ENCODE results near the gene ACAD11. TPM values are rescaled to one million over a fixed set of nuclear protein-coding genes. Genes with fewer than 3 reads are reported as not detected.
A peak's percentile ranks its signal among the peaks of the same experiment; 100 is the strongest.

ACAD11 gene
- 16.5 and 25.0 TPM in 2 replicates for total RNA-seq (2014; rRNA removed; shearing (Covaris generic); ENCODE audit: low replicate concordance)

GRCh38 chr3:132659365-132660051 lies at the start of gene ACAD11:
Gene ACAD11 (minus strand): TSS chr3:132659809. CDS start chr3:132659751, 58 bp downstream.
- H4K20me1 ChIP-seq (ENCODE audit: insufficient read depth, low read depth, low read length): no peaks in the 10 kb centered on the region
- peak within 1 kb of the TSS; percentile 87 for H3K4me3 ChIP-seq (ENCODE audit: low read length)
- no peaks in the 10 kb centered on the region for H3K27me3 ChIP-seq (ENCODE audit: low read length)
- H2AFZ ChIP-seq (ENCODE audit: low read length): peak within 1 kb of the TSS; percentile 72
- H3K36me3 ChIP-seq (ENCODE audit: insufficient read depth, low read length): peaks cover 9% of the 10 kb centered on the region; the same call in 1 of the 2 replicates
- H3K9me3 ChIP-seq (ENCODE audit: low read length): no peaks in the 10 kb centered on the region
- peaks cover 40% of the 10 kb centered on the region for H3K4me1 ChIP-seq (ENCODE audit: low read length)
- peaks cover 56% of the 10 kb centered on the region for H3K79me2 ChIP-seq (ENCODE audit: low read length)
- no peaks in the 10 kb centered on the region for H3K9me2 ChIP-seq (replicated peaks; ENCODE audit: insufficient read depth, low read length)
- H3K4me2 ChIP-seq (ENCODE audit: low read depth, low read length, poor library complexity, severe bottlenecking): peak within 1 kb of the TSS; percentile 82
- DNase-seq: peak; percentile 77
- peak within 1 kb of the TSS; percentile 33 for H3K27ac ChIP-seq (ENCODE audit: low read length)
- H3K9ac ChIP-seq (ENCODE audit: low read length): peak within 1 kb of the TSS; percentile 93

GRCh38 chr3:132703733-132704132 lies 44.1 kb upstream of the ACAD11 start:
- Histone ChIP-seq H3K4me3 (ENCODE audit: low read length) (no peak overlapping the region), H3K9me2 (replicated peaks; ENCODE audit: insufficient read depth, low read length) (no peaks in the 10 kb centered on the region), H3K4me1 (ENCODE audit: low read length) (no peaks in the 10 kb centered on the region), H3K4me2 (ENCODE audit: low read depth, low read length, poor library complexity, severe bottlenecking) (no peak overlapping the region), H3K27me3 (ENCODE audit: low read length) (no peaks in the 10 kb centered on the region), H2AFZ (ENCODE audit: low read length) (no peak overlapping the region), H3K9me3 (ENCODE audit: low read length) (no peaks in the 10 kb centered on the region), H3K27ac (ENCODE audit: low read length) (no peak overlapping the region), H3K36me3 (ENCODE audit: insufficient read depth, low read length) (peaks cover 42% of the 10 kb centered on the region; the same call in 1 of the 2 replicates), H3K9ac (ENCODE audit: low read length) (no peak overlapping the region), H3K79me2 (ENCODE audit: low read length) (no peaks in the 10 kb centered on the region; the same call in 1 of the 2 replicates), H4K20me1 (ENCODE audit: insufficient read depth, low read depth, low read length) (no peaks in the 10 kb centered on the region)
- DNase-seq: no peak

- no peaks in the 10 kb centered on the region for H3K9me2 ChIP-seq (replicated peaks; ENCODE audit: insufficient read depth, low read length)
- H3K9me3 ChIP-seq (ENCODE audit: low read length): no peaks in the 10 kb centered on the region
- no peaks in the 10 kb centered on the region for H4K20me1 ChIP-seq (ENCODE audit: insufficient read depth, low read depth, low read length)
- H3K79me2 ChIP-seq (ENCODE audit: low read length): no peaks in the 10 kb centered on the region; the same call in 1 of the 2 replicates
- H3K9ac ChIP-seq (ENCODE audit: low read length): no peak overlapping the region
- H3K27ac ChIP-seq (ENCODE audit: low read length): no peak overlapping the region
- H3K27me3 ChIP-seq (ENCODE audit: low read length): no peaks in the 10 kb centered on the region
- H2AFZ ChIP-seq (ENCODE audit: low read length): no peak overlapping the region
- no peaks in the 10 kb centered on the region for H3K4me1 ChIP-seq (ENCODE audit: low read length)
- H3K4me2 ChIP-seq (ENCODE audit: low read depth, low read length, poor library complexity, severe bottlenecking): no peak overlapping the region
- no peak for DNase-seq
- H3K36me3 ChIP-seq (ENCODE audit: insufficient read depth, low read length): peaks cover 41% of the 10 kb centered on the region; the same call in 1 of the 2 replicates
- H3K4me3 ChIP-seq (ENCODE audit: low read length): no peak overlapping the region
Observed at GRCh38 chr3:132695422-132695821, 35.8 kb upstream of the ACAD11 start.

- no peak overlapping the region for H3K9ac ChIP-seq (ENCODE audit: low read length)
- no peak overlapping the region for H3K4me3 ChIP-seq (ENCODE audit: low read length)
- no peak overlapping the region for H3K27ac ChIP-seq (ENCODE audit: low read length)
- no peaks in the 10 kb centered on the region for H3K4me1 ChIP-seq (ENCODE audit: low read length)
- no peaks in the 10 kb centered on the region for H4K20me1 ChIP-seq (ENCODE audit: insufficient read depth, low read depth, low read length)
- H2AFZ ChIP-seq (ENCODE audit: low read length): no peak overlapping the region
- H3K36me3 ChIP-seq (ENCODE audit: insufficient read depth, low read length): peaks cover 42% of the 10 kb centered on the region; the same call in 1 of the 2 replicates
- no peaks in the 10 kb centered on the region for H3K9me3 ChIP-seq (ENCODE audit: low read length)
- no peaks in the 10 kb centered on the region for H3K9me2 ChIP-seq (replicated peaks; ENCODE audit: insufficient read depth, low read length)
- no peak for DNase-seq
- H3K27me3 ChIP-seq (ENCODE audit: low read length): no peaks in the 10 kb centered on the region
- no peak overlapping the region for H3K4me2 ChIP-seq (ENCODE audit: low read depth, low read length, poor library complexity, severe bottlenecking)
- no peaks in the 10 kb centered on the region; the same call in 1 of the 2 replicates for H3K79me2 ChIP-seq (ENCODE audit: low read length)
Observed at GRCh38 chr3:132694991-132695390, 35.4 kb upstream of the ACAD11 start.

GRCh38 chr3:132690040-132690439 lies 30.4 kb upstream of the ACAD11 start:
- Histone ChIP-seq H2AFZ (ENCODE audit: low read length) (no peak overlapping the region), H4K20me1 (ENCODE audit: insufficient read depth, low read depth, low read length) (no peaks in the 10 kb centered on the region), H3K9me2 (replicated peaks; ENCODE audit: insufficient read depth, low read length) (no peaks in the 10 kb centered on the region), H3K4me3 (ENCODE audit: low read length) (no peak overlapping the region), H3K79me2 (ENCODE audit: low read length) (no peaks in the 10 kb centered on the region), H3K4me1 (ENCODE audit: low read length) (no peaks in the 10 kb centered on the region), H3K4me2 (ENCODE audit: low read depth, low read length, poor library complexity, severe bottlenecking) (no peak overlapping the region), H3K9me3 (ENCODE audit: low read length) (no peaks in the 10 kb centered on the region), H3K36me3 (ENCODE audit: insufficient read depth, low read length) (peaks cover 47% of the 10 kb centered on the region), H3K27me3 (ENCODE audit: low read length) (no peaks in the 10 kb centered on the region), H3K9ac (ENCODE audit: low read length) (no peak overlapping the region), H3K27ac (ENCODE audit: low read length) (no peak overlapping the region)
- no peak for DNase-seq

- Histone ChIP-seq H3K36me3 (ENCODE audit: insufficient read depth, low read length) (peaks cover 34% of the 10 kb centered on the region), H2AFZ (ENCODE audit: low read length) (no peak overlapping the region), H3K4me2 (ENCODE audit: low read depth, low read length, poor library complexity, severe bottlenecking) (no peak overlapping the region), H3K9me2 (replicated peaks; ENCODE audit: insufficient read depth, low read length) (no peaks in the 10 kb centered on the region), H3K9ac (ENCODE audit: low read length) (no peak overlapping the region), H3K4me3 (ENCODE audit: low read length) (no peak overlapping the region), H3K4me1 (ENCODE audit: low read length) (no peaks in the 10 kb centered on the region), H3K27ac (ENCODE audit: low read length) (no peak overlapping the region), H3K9me3 (ENCODE audit: low read length) (no peaks in the 10 kb centered on the region), H4K20me1 (ENCODE audit: insufficient read depth, low read depth, low read length) (no peaks in the 10 kb centered on the region), H3K27me3 (ENCODE audit: low read length) (no peaks in the 10 kb centered on the region), H3K79me2 (ENCODE audit: low read length) (0 out of 2 replicates have a peak, but pooled peaks cover 3% of the 10 kb centered on the region)
- DNase-seq: no peak
Observed at GRCh38 chr3:132682201-132682600, 22.6 kb upstream of the ACAD11 start.

GRCh38 chr3:132681421-132681820 lies 21.8 kb upstream of the ACAD11 start:
- no peaks in the 10 kb centered on the region for H4K20me1 ChIP-seq (ENCODE audit: insufficient read depth, low read depth, low read length)
- peaks cover 37% of the 10 kb centered on the region for H3K36me3 ChIP-seq (ENCODE audit: insufficient read depth, low read length)
- no peaks in the 10 kb centered on the region for H3K9me2 ChIP-seq (replicated peaks; ENCODE audit: insufficient read depth, low read length)
- H2AFZ ChIP-seq (ENCODE audit: low read length): no peak overlapping the region
- H3K4me3 ChIP-seq (ENCODE audit: low read length): no peak overlapping the region
- H3K9me3 ChIP-seq (ENCODE audit: low read length): no peaks in the 10 kb centered on the region
- H3K4me2 ChIP-seq (ENCODE audit: low read depth, low read length, poor library complexity, severe bottlenecking): no peak overlapping the region
- H3K79me2 ChIP-seq (ENCODE audit: low read length): 0 out of 2 replicates have a peak, but pooled peaks cover 3% of the 10 kb centered on the region
- no peaks in the 10 kb centered on the region for H3K4me1 ChIP-seq (ENCODE audit: low read length)
- H3K27me3 ChIP-seq (ENCODE audit: low read length): no peaks in the 10 kb centered on the region
- no peak overlapping the region for H3K27ac ChIP-seq (ENCODE audit: low read length)
- DNase-seq: no peak
- no peak overlapping the region for H3K9ac ChIP-seq (ENCODE audit: low read length)

- 0 out of 2 replicates have a peak, but pooled peaks cover 3% of the 10 kb centered on the region for H3K79me2 ChIP-seq (ENCODE audit: low read length)
- H3K9ac ChIP-seq (ENCODE audit: low read length): no peak overlapping the region
- H3K4me1 ChIP-seq (ENCODE audit: low read length): no peaks in the 10 kb centered on the region
- H4K20me1 ChIP-seq (ENCODE audit: insufficient read depth, low read depth, low read length): no peaks in the 10 kb centered on the region
- no peaks in the 10 kb centered on the region for H3K27me3 ChIP-seq (ENCODE audit: low read length)
- H3K4me3 ChIP-seq (ENCODE audit: low read length): no peak overlapping the region
- no peak overlapping the region for H3K27ac ChIP-seq (ENCODE audit: low read length)
- H3K9me2 ChIP-seq (replicated peaks; ENCODE audit: insufficient read depth, low read length): no peaks in the 10 kb centered on the region
- H2AFZ ChIP-seq (ENCODE audit: low read length): no peak overlapping the region
- H3K4me2 ChIP-seq (ENCODE audit: low read depth, low read length, poor library complexity, severe bottlenecking): no peak overlapping the region
- no peak for DNase-seq
- H3K36me3 ChIP-seq (ENCODE audit: insufficient read depth, low read length): peaks cover 44% of the 10 kb centered on the region
- H3K9me3 ChIP-seq (ENCODE audit: low read length): no peaks in the 10 kb centered on the region
Observed at GRCh38 chr3:132679911-132680310, 20.3 kb upstream of the ACAD11 start.
